Myocyte (in vitro differentiated cells): ENCODE measurements around the gene PSMB7. TPM values are rescaled to one million over a fixed set of nuclear protein-coding genes. Genes with fewer than 3 reads are reported as not detected.
A peak's percentile ranks its signal among the peaks of the same experiment; 100 is the strongest.

ENCODE experiments used
- DNase-seq: peaks from one replicate; pipeline ENCODE4 v3.0.0-alpha.2; 2012; ENCODE audit warnings: low read depth
- total RNA-seq: library from RNA; depleted of rRNA; stranded (reverse); fragments of >200 nt; gene quantifications from 2 replicates; pipeline ENCODE4 v1.2.3, GENCODE V29; 2014

The PSMB7 gene
- total RNA-seq, 1 donor from 2014 or later, result 263 TPM

DNA sequence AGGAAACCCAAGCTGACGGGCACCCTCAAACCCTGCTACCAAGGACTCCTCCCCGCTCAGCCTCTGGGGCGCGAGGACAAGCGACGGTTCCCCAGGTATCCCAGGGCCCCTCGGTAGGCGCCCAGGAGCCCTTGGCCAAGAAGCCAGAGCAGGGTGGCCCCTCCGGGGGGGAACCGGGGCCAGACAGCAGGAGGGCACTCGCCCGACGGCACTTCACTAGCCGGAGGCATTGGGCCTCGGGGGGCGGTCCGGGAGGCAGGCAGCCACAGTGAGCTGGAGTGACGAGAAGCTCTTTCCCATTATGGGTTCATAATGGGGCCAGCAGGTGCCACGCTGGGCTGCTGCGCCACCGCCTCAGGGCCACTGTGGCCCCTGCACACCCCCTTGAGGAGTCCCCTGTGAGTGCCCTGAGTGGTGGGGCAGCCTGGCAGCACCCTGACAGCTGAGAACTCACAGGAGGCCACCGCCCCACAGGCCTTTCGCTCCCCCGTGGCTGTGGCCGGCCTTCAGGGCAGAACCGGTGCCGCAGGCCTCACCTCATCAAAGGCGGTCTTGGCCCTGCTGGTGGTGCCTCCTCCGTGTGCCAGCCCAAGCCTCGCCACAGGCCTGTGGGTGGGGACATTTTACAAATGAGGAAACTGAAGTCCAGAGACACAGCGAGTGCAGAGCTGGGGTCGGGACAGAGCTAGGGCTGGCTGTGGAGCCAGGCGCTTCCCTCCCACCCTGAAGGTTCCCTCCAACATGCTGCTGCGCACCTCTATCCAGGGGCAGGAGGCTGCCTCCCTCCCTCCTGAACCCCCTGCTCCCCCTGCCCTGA lies 68.7 kb downstream of the PSMB7 start:
- DNase-seq, result no peak

- no peak for DNase-seq
Measured at GRCh38 chr9:124345751-124346281, 69.4 kb downstream of the PSMB7 start.

GRCh38 chr9:124345063-124345462 lies 70.2 kb downstream of the PSMB7 start:
- DNase-seq, result no peak

DNA sequence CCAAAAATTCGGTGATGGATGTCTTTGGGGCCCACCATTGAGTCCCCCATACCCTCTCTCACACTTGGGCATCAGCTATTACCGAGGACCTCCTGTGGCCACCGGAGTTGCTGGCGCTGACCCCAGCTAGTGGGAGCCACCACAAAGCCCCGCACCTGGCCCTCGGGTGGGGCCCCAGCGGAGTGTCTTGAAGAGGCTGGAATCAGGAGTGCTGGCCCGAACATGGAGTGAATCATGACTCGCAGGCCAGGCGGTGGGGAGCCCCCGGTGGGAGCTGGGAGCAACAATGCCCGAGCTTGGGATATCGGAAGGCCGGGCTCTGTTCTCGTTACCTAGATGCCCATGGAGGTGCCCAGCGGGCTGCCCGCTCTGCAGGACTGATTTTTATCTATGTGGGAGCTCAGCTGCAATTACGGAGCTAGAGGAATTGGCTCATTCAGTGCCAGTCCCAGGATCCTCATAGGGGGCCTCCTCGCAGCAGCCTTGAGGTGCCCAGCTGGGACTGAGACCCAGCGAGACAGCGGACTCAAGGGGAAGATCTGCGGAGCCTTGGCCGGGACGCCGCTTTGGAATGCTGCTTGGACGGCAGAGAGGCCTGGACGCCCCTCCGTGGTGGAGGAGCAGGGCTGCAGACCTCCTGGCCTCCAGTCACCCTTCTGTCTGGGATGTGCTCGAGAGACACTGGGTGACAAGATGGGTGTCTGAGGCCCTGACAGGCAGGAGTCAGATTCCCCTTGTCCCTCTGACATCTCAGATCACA lies 70.8 kb downstream of the PSMB7 start:
- DNase-seq, result peak; percentile 58

DNA sequence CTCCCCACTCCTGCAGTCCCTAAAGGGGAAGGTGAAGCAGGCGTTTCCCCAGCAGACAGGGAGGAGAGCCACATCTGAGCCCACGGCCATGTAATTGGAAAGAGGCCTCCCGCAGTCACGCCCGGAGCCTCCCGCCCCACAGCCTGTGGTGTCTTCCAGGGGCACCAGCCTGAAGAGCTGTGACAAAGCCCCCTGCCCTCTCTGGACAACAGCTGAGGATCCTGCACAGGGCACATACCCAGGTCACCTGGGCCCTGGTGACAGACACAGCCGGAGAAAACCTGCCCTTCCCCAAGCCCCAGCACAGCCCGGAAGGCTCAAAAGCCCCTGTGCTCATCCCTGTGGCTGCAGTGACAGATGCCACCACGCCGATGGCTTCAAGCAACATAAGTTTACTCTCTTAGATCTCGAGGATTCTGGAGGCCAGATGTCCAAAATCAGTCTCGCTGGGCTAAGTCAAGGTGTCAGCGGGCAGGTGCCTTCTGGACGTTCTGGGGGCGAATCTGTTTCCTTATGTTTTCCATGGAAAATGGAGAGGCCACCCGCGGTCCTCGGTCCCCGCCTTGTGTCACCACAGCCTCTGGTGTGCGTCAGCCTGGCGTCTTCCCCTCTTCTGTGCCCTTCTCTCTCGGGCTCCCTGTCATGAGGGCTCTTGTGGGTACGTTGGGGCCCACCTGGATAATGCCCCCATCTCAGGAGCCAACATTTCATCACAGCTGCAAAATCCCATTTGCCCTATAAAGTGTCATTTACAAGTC lies 71.5 kb downstream of the PSMB7 start:
- peak; percentile 56 for DNase-seq

- peak; percentile 99 for DNase-seq
Measured at GRCh38 chr9:124342776-124343485, 72.3 kb downstream of the PSMB7 start.

- DNase-seq, result no peak
Measured at GRCh38 chr9:124342402-124342775, 72.9 kb downstream of the PSMB7 start.

DNA sequence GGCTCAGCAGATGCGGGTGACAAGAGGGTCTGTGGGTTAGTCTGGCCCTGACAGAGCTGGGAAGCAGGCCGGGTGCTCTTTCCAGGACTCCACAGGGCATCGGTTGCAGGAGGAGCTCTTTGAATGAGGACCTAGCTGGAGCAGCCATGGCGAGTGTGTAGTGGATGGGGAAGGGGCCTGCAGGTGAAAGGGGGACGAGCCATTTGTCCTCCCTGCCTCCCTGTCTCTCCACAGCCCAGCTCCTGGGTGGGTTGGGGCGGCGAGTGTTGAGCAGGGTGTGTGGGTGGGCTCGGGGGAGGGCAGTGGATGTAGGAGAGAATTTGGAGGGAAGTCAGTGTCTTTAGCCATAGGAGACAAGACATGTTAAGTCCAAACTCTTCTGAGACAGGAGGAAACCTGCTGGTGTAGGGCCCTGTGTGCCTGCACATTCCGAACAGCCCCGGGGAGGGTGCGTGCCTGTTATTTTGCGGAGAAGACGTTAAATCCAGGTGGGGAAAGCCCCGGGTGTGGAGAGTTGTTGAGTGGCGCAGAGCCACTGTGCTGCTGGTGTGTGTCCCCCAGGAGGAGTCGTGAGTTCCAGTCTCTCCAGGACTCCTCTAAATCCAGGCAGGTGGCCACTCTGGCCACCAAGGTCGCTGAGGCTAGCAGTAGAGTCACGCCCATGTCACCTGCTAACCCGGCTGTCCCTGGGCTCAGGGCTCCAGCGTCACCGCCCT lies 73.6 kb downstream of the PSMB7 start:
- no peak for DNase-seq

DNA sequence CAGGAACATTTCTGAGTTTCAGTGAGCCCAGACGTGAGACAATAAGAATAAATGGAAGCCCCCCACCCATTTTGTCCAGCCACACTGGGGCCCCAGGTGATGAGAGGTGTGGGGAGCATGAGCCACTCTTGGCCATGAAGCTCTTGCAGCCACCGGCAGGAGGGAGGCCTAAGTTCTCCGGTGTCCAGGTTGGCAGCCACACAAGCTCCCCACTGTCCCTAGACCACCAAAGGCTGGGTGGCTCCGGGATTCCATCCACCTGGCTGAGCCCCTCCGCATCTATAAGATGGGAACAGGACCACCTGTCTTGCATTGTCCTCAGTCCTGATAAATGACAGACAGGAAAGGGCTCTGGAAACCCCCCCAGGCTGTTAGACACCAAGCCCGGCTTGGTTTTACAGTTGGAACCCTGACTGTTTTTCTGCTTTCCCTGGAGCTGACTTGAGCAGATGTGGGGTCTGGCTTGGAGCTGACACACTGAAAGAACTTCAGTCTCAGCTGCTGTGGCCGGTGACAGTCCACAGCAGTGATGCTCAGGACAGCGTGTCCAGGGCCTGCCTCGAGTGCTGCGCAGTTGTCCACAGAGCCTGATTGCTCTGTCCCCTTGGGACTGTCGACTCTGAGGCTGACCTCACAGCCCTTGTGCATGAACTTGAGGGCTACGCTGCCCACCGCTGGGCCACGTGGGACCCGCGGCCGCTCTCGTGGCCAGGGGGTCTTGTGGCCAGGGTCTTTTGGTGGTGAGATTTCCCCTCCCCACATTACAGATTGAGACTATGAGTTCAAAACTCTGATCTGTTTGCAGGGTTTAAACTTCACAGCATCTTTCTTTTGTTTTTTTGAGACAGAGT lies 74.8 kb downstream of the PSMB7 start:
- DNase-seq, result peak; percentile 78

DNA sequence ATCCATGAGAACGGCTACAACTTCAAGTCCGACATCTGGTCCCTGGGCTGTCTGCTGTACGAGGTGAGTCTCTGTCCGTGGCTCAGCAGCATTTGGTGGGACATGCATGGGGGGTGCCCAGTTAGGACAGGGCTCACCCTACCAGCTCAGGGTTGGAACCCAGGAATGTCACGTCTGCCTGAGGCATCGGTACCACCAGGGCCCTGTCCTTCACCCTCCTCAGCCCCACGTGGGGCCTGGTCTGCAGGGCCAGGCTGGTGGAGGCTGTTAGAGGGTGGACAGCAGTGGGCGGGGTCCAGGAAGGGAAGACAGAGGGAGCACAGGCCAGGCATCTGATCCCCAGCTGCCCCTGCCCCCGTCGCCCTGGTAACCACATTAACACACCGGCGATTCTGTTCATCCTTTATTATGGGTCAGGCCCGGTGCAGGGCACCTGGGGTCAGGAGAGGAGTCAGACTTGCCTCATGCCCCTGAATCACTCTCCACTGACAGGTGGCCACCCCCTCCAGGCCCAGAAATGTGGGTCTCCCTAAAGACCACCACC lies 75.6 kb downstream of the PSMB7 start:
- DNase-seq, result no peak

DNA sequence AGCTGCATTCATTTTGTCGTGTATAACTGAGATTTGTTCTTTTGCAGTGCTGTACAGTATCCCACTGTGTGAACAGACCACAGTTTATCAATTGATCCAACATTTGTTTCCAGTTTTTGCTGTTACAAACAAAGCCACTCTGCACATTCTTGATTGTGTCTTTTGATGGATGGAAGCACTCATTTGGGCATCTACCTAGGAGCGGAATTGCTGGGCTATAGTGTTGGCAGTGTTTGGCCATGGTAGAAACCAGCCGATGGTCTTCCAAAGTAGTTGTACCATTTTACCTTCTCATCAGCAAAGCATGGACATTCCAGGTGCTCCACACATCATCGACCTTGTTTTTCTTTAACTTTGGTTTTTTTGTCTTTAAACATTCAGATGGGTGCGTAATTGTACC lies 77.7 kb downstream of the PSMB7 start:
- no peak for DNase-seq

DNA sequence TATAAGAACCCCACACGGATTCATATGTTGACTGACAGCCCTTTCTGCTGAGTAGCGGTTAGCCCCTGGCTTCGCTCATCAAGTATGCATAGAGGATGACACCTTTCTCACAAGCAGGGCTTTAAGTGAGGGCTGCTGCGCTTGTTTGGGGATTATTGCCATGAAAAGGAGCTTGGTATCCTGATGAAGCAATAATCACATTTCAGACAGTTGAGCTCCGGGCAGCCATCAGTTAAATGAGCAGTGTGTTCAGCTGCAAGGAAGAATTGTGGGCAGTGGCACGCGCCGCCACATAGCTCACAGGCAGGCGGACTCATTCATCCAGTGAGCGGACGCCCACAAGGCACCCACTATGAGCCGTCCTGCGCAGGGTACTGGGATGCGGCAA lies 79.9 kb downstream of the PSMB7 start:
- no peak for DNase-seq

DNA sequence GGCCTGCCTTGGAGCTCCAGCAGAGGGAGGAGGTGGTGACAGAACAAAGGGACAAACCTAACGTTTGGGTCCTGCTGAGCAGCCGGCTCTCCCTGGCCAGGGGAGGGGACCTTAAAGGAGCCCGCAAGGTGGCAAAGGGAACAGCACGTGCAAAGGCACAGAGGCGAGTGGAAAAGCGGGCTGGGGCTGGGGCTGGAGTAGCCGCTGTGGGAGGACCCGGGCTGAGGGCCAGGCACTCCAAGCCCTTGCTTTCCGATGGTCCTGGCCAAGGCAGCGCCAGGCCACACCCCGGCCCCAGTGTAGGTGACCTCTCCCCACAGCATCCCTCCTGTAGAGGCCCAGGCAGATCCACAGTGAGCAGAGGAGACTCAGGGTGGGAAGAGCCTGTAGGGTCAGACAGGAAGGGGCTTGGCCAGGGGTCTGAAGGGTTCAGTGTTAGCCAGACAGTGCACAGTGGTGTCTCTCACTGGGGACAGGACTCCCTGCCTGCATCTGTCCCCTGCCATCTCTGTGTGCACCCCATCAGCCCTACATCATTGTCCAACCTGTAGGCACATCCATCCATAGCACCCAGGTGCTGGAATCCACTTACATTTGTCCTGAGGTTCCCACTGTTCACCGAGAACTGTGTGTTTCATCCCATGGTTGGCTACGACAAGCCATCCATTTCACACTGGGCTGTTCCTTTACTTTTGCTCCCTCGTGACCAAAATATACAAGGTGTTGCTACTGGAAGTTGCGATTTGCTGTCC lies 80.5 kb downstream of the PSMB7 start:
- no peak for DNase-seq

GRCh38 chr9:124333203-124333579 lies 82.1 kb downstream of the PSMB7 start:
- DNase-seq, result no peak

GRCh38 chr9:124332361-124333202 lies 82.7 kb downstream of the PSMB7 start:
- peak; percentile 91 for DNase-seq

- DNase-seq, result no peak
Measured at GRCh38 chr9:124331580-124331979, 83.7 kb downstream of the PSMB7 start.

DNA sequence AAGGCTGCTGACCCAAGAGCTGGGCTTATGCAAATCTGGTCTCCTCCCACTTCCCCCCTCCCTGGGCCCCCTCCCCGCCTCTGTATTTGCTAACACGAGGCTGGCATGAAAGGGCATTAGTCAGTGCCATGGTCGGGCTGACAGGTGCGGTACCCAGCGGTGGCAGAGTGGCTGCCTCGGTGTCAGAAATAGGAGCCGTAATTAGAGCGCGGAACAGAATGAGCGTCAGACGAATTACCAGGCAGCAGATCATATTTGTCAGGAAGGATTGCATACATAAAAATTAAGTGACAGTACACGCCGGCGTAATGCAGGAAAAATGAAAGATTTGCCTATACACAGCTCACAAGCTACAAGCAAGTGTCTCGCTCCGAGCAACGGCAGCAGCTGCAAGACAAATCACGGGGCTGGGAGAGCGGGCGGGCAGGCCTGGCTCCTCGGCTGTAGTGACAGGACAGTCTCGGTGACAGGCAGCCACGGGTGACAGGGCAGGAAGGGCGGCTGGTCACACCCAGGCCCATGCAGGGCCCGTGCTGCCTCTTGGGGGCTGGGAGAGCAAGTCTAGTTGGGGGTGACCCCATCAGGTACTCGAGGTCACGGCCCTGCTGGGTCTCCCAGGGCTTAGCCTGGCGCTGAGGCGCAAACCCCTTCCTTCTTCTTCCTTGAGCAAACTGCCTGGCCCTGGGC lies 85.1 kb downstream of the PSMB7 start:
- DNase-seq, result peak; percentile 64
